GM12873 (cell line): ENCODE data around the gene GMDS.

Experiments
- CTCF ChIP-seq: IDR thresholded peaks from 2 replicates; pipeline ENCODE4 v1.5.1; 2012; ENCODE audit warnings: low read depth, mild to moderate bottlenecking, moderate library complexity, low read length, control low read depth; ENCODE audit not compliant: insufficient read depth; ENCODE audit errors: missing control alignments

Gene GMDS

GRCh38 chr6:2101213-2101612 lies 144.2 kb downstream of the GMDS start:
- no peak for TF ChIP-seq CTCF

DNA sequence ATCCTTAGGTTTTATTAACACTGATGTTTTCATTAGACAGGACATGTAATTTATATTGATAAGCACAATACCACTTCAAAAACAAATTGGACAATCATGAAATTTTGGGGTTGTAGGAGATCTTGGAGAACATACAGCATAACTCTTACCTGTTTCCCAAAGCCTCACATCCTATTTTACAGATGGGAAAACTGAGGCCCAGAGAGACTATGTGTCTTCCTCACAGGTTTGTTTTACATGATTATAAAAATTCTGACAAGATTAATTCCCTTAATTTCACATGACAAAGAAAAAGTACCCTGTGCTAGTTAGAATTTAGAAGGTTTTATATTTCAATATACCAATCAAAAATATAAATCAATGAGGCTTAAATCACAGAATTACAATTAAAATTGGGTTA lies 145.5 kb downstream of the GMDS start:
- TF ChIP-seq CTCF: no peak

GRCh38 chr6:2097464-2097863 lies 147.9 kb downstream of the GMDS start:
- TF ChIP-seq CTCF: no peak

DNA sequence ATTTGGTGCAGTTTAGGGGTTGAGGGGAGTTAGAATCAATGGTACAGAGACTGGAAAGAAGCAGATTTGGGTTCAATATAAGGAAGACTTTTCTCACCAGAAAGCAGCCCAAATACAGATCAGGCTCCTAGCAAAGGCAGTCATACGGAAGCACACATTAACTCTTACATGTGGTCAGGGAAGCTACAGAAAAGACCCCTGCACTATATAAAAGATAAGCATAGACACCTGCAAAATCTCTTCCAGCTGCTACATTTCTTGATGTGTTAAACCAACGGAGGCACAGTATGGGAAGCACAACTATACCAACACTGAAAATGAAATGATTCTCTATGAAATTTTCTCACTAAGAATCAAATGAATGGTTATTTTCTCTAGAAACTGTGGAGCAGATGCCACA lies 150.8 kb downstream of the GMDS start:
- no peak for TF ChIP-seq CTCF

- no peak for TF ChIP-seq CTCF
Observed at GRCh38 chr6:2086326-2086965, 159.0 kb downstream of the GMDS start.

DNA sequence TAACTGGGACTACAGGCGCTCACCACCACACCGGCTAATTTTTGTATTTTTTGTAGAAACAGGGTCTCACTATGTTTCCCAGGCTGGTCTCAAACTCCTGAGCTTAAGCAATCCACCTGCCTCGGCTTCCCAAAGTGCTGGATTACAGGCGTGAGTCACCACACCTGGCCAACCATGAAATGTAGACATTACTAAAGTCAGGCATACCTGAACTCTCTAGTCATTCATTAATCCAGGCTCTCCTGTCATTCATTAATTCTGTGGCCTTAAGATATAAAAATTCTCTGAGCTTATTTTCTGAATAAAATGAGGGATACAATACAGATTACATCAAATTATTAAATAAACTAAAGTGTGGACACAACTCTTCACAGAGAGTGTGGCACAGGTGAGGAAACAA lies 159.7 kb downstream of the GMDS start:
- no peak for TF ChIP-seq CTCF

GRCh38 chr6:2081155-2082138 lies 164.0 kb downstream of the GMDS start:
- TF ChIP-seq CTCF: no peak
